Heart left ventricle (tissue), 16 donors: Measurements from ENCODE around the gene CHMP4B. TPM values are rescaled to one million over a fixed set of nuclear protein-coding genes. Genes with fewer than 3 reads are reported as not detected.
A peak's percentile ranks its signal among the peaks of the same experiment; 100 is the strongest.

Experiments used
- ATAC-seq, 4 donors: fragments of 200-7000 bp; cut with Tn5 transposase; one replicate each; pipeline ENCODE4 v1.9.1; 2020 to 2022; ENCODE audit warnings: moderate library complexity in 4 of 4, mild to moderate bottlenecking in 3 of 4, moderate number of reproducible peaks in 1 of 4
- DNase-seq, 5 donors: peaks; one replicate each; pipeline ENCODE4 v3.0.0-alpha.2; 2020
- H3K27ac ChIP-seq, 12 donors: fragments of 200-600 bp; sonication (generic) in 4 of 12; one replicate each; pipeline versions ENCODE4 v1.5.0 to v1.8.0; 2016 to 2022; ENCODE audit warnings: mild to moderate bottlenecking in 2 of 12
- H3K27me3 ChIP-seq, 9 donors: fragments of 200-600 bp; sonication (generic) in 2 of 9; one replicate each; pipeline versions ENCODE4 v1.5.1 to v1.8.0; 2016 to 2022; ENCODE audit warnings: mild to moderate bottlenecking in 3 of 9
- H3K36me3 ChIP-seq, 9 donors: fragments of 200-600 bp; sonication (generic) in 2 of 9; one replicate each; pipeline versions ENCODE4 v1.5.0 to v1.8.0; 2018 to 2022; ENCODE audit warnings: mild to moderate bottlenecking in 2 of 9
- H3K4me1 ChIP-seq, 12 donors: fragments of 200-600 bp; sonication (generic) in 4 of 12; one replicate each; pipeline versions ENCODE4 v1.5.0 to v1.8.0; 2016 to 2022; ENCODE audit warnings: mild to moderate bottlenecking in 3 of 12
- H3K4me3 ChIP-seq, 12 donors: fragments of 200-600 bp; sonication (generic) in 4 of 12; one replicate each; pipeline versions ENCODE4 v1.5.0 to v1.8.0; 2017 to 2022; ENCODE audit warnings: mild to moderate bottlenecking in 9 of 12, moderate library complexity in 4 of 12
- H3K9me3 ChIP-seq, 12 donors: fragments of 200-600 bp; sonication (generic) in 4 of 12; one replicate each; pipeline versions ENCODE4 v1.5.0 to v1.8.0; 2016 to 2022; ENCODE audit warnings: mild to moderate bottlenecking in 1 of 12
- CTCF ChIP-seq, 12 donors: fragments of 200-600 bp; sonication (generic) in 4 of 12; IDR thresholded peaks; one replicate each; pipeline versions ENCODE4 v1.5.0 to v1.8.0; 2018 to 2022; ENCODE audit warnings: antibody characterized with exemption in 12 of 12, mild to moderate bottlenecking in 5 of 12
- POLR2A ChIP-seq, 2 donors: fragments of 450-650 bp; IDR thresholded peaks; one replicate each; pipeline ENCODE4 v1.6.1; 2017; ENCODE audit warnings: antibody characterized with exemption in 2 of 2, mild to moderate bottlenecking in 2 of 2, moderate library complexity in 2 of 2
- WGBS, 4 donors: extraction: QIAGEN DNeasy Blood & Tissue Kit in 2 of 4; methylation state at CpG; one replicate each; pipeline versions ENCODE4 v1.1.5 to v1.1.7; 2013 to 2018; 5-methylcytosine and 5-hydroxymethylcytosine counted together
- intact Hi-C, 10 donors: fragments of 100-400 bp; cut with DNase I; formaldehyde crosslinking; loops; one replicate each; pipeline versions ENCODE4 v1.11.1 to v1.14.2; 2022
- polyA plus RNA-seq, 2 donors: library from polyadenylated mRNA; stranded (reverse); fragments of 200-250 nt; gene quantifications; one replicate each; pipeline ENCODE4 v1.2.3, GENCODE V29; 2013
- total RNA-seq, 9 donors: library from RNA; depleted of rRNA in 2 of 9; stranded (reverse); fragments of >200 nt in 2 of 9; fragmentation: NEBNext Ultra II Directional in 3 of 9; extraction: Animal tissue kit (Norgen Biotek cat#: 25700) in 3 of 9; gene quantifications; one replicate each; pipeline versions ENCODE4 v1.1.0 to v1.2.4, GENCODE V29; 2016 to 2023
- donor health status: ischemic (EF 13 %, LVEDD 7.1; RV severe dilation, severe dysfunction).
- donor health status: healthy with polysubstance abuse.
- donor health status: DM: no; HTN: yes; CAD: no.
- donor health status: DM: no; HTN: no; CAD: no.
- donor health status: ischemic (EF 25% LVEDD 6.9; RV normal size, moderate dysfunction).
- donor health status: ischemic (EF 25% LVEDD 5.7; RV mildly dilated, moderate dysfunction).
- donor health status: healthy.
- donor health status: DM: yes; HTN: yes; CAD: no.
- donor health status: ischemic (EF 35%, LVEDD 5.7; RV mildly dilated, moderate dysfunction).
- donor health status: nonischemic (EF 11% LVEDD 7.7; RV severe dilation, severe dysfunction).
- donor health status: DM: yes; HTN: yes; CAD: no.
- donor health status: PGD.
- donor health status: ischemic (EF 29% LVEDD 5.4; RV normal size, mild dysfunction).
- donor health status: nonischemic (EF 23%, LVEDD 6.1; RV moderate dilation, normal function).

Gene CHMP4B
- total and polyA plus RNA-seq, 11 donors = 46.2 to 233 (median 112) TPM

GRCh38 chr20:33842346-33842745 is 31.2 kb downstream of the CHMP4B start:
- TF ChIP-seq POLR2A (IDR thresholded peaks at IDR 0.05) (no peak), CTCF (IDR thresholded peaks at IDR 0.05) (no peak)
- no peak overlapping the region for H3K4me3 ChIP-seq
- WGBS, 4 donors = 76 to 87% (median 77%) methylated on average over 2 to 3 of the region's 3 CpGs
- no peaks in the 10 kb centered on the region for H3K27me3 ChIP-seq
- no peaks in the 10 kb centered on the region for H3K36me3 ChIP-seq
- ATAC-seq (no peak), DNase-seq (no peak)
- peaks cover 27 to 94% (median 86%) of the 10 kb centered on the region in 12 donors for H3K4me1 ChIP-seq
- H3K9me3 ChIP-seq = no peaks in the 10 kb centered on the region
- H3K27ac ChIP-seq = peak overlapping the region in 3 of 12 donors; percentile 12 to 56 (median 15)
- intact Hi-C loops = loop anchor here in 1 of 10 donors (10.0 kb wide), 1 partner anchor 48 kb away; no protein-coding TSS in a partner anchor

- 38 to 50% (median 44%) methylated on average over 1 of the region's 1 CpG for WGBS, 4 donors
- H3K27me3 ChIP-seq = no peaks in the 10 kb centered on the region
- H3K9me3 ChIP-seq = no peaks in the 10 kb centered on the region
- no peak for DNase-seq
- no peak for ATAC-seq
- TF ChIP-seq POLR2A (IDR thresholded peaks at IDR 0.05) = no peak
- no peak for TF ChIP-seq CTCF (IDR thresholded peaks at IDR 0.05)
- H3K27ac ChIP-seq = peak overlapping the region in 2 of 12 donors; percentile 15 to 56
- H3K4me1 ChIP-seq = peaks cover 26 to 92% (median 82%) of the 10 kb centered on the region in 12 donors
- no peak overlapping the region for H3K4me3 ChIP-seq
- H3K36me3 ChIP-seq = peaks cover 0 to 2% (median 0%) of the 10 kb centered on the region in 9 donors
- intact Hi-C loops = loop anchor here in 1 of 10 donors (10.0 kb wide), 1 partner anchor 48 kb away; no protein-coding TSS in a partner anchor
Observed at GRCh38 chr20:33843050-33843449, 31.9 kb downstream of the CHMP4B start.

- no peaks in the 10 kb centered on the region for H3K27me3 ChIP-seq
- H3K27ac ChIP-seq = peak overlapping the region in 1 of 12 donors; percentile 17
- TF ChIP-seq CTCF (IDR thresholded peaks at IDR 0.05) = no peak
- TF ChIP-seq POLR2A (IDR thresholded peaks at IDR 0.05) = no peak
- no peak overlapping the region for H3K4me3 ChIP-seq
- intact Hi-C loops = loop anchor here in 1 of 10 donors (10.0 kb wide), 1 partner anchor 49 kb away; no protein-coding TSS in a partner anchor
- H3K36me3 ChIP-seq = peaks cover 0 to 10% (median 5%) of the 10 kb centered on the region in 9 donors
- peak in 1 of 5 donors; percentile 7 for DNase-seq
- WGBS, 4 donors = 25 to 47% (median 40%) methylated on average over 4 of the region's 4 CpGs
- ATAC-seq = peak in 1 of 4 donors; percentile 27
- peaks cover 26 to 84% (median 75%) of the 10 kb centered on the region in 12 donors for H3K4me1 ChIP-seq
- no peaks in the 10 kb centered on the region for H3K9me3 ChIP-seq
Observed at GRCh38 chr20:33843854-33844253, 32.7 kb downstream of the CHMP4B start.

GRCh38 chr20:33846291-33846935 is 35.3 kb downstream of the CHMP4B start:
- Histone ChIP-seq H3K4me1 (peaks cover 12 to 60% (median 52%) of the 10 kb centered on the region in 12 donors), H3K27ac (no peak overlapping the region), H3K27me3 (no peaks in the 10 kb centered on the region), H3K9me3 (no peaks in the 10 kb centered on the region), H3K36me3 (peaks cover 0 to 35% (median 29%) of the 10 kb centered on the region in 9 donors), H3K4me3 (no peak overlapping the region)
- intact Hi-C loops = loop anchor here in 1 of 10 donors (10.0 kb wide), 1 partner anchor 52 kb away; no protein-coding TSS in a partner anchor
- DNase-seq (peak in 3 of 5 donors; percentile 54 to 61 (median 55)), ATAC-seq (peak in 3 of 4 donors; percentile 34 to 52 (median 48))
- WGBS, 4 donors = 26 to 52% (median 48%) methylated on average over 6 of the region's 6 CpGs
- TF ChIP-seq POLR2A (IDR thresholded peaks at IDR 0.05) (no peak), CTCF (IDR thresholded peaks at IDR 0.05) (no peak)
